Endothelial cell of umbilical vein (primary cell): Measurements from ENCODE around the gene ATP10B. TPM values are rescaled to one million over a fixed set of nuclear protein-coding genes. Genes with fewer than 3 reads are reported as not detected.

Source experiments
- BruUV-seq: library from RNA; stranded (reverse); fragments of 400-500 nt; replicated peaks from 2 replicates; lab custom pipeline; 2021; lab: Mats Ljungman, UMichigan
- CTCF ChIA-PET: fragments of 300-600, 350-600 bp; sonication (Branson Sonifier 250); formaldehyde crosslinking; loops from one replicate; lab custom pipeline; 2021; ENCODE audit warnings: antibody characterized with exemption, inconsistent platforms; lab: Charles Lee
- POLR2A ChIA-PET: fragments of 300-600, 350-600 bp; sonication (Branson Sonifier 250); formaldehyde crosslinking; loops from one replicate; lab custom pipeline; 2021; ENCODE audit warnings: antibody characterized with exemption, inconsistent platforms; lab: Charles Lee
- DNase-seq: peaks from one replicate; pipeline ENCODE4 v3.0.0-alpha.2; 2011; ENCODE audit warnings: low read depth, low spot score
- FAIRE-seq: peaks from 2 replicates; lab custom pipeline; 2011; peaks lifted over from hg19 to GRCh38; lab: Jason Lieb, UNC
- H2AFZ ChIP-seq: 2 replicates; pipeline ENCODE4 v1.6.0; 2012; ENCODE audit warnings: low read depth, low read length, control low read depth, inconsistent platforms
- H3K27ac ChIP-seq: 2 replicates; pipeline ENCODE4 v1.5.1; 2011; ENCODE audit warnings: low read depth, mild to moderate bottlenecking, control low read depth, low read length, moderate library complexity; ENCODE audit not compliant: insufficient read depth
- H3K27me3 ChIP-seq, 2 experiments: 2 replicates each; pipeline versions ENCODE4 v1.6.0 to v1.6.1; 2011; ENCODE audit warnings: low read length in 2 of 2, mixed read lengths in 1 of 2; ENCODE audit not compliant: control insufficient read depth in 2 of 2, insufficient read depth in 2 of 2
- H3K36me3 ChIP-seq, 2 experiments: 2 replicates in 1 of 2; 3 replicates in 1 of 2; pipeline ENCODE4 v1.5.1; 2011; ENCODE audit warnings: low read length in 2 of 2, mild to moderate bottlenecking in 1 of 2, moderate library complexity in 1 of 2; ENCODE audit not compliant: control insufficient read depth in 2 of 2, insufficient read depth in 2 of 2; ENCODE audit errors: extremely low read depth in 1 of 2
- H3K4me1 ChIP-seq: 3 replicates; pipeline ENCODE4 v1.5.1; 2011; ENCODE audit warnings: mild to moderate bottlenecking, low read length; ENCODE audit not compliant: control insufficient read depth, insufficient read depth; ENCODE audit errors: extremely low read depth
- H3K4me2 ChIP-seq: 2 replicates; pipeline ENCODE4 v1.6.1; 2011; ENCODE audit warnings: low read length, control low read depth, mixed read lengths; ENCODE audit not compliant: insufficient read depth
- H3K4me3 ChIP-seq, 3 experiments: fragments of 200-600 bp in 1 of 3; sonication (generic), shearing (Covaris generic) in 1 of 3; replicated peaks in 1 of 3; 2 replicates each; pipeline ENCODE4 v1.5.1; 2011 to 2016; ENCODE audit warnings: control low read depth in 3 of 3, low read length in 3 of 3, mild to moderate bottlenecking in 2 of 3, inconsistent platforms in 1 of 3, low read depth in 1 of 3, moderate library complexity in 1 of 3; ENCODE audit not compliant: insufficient read depth in 1 of 3
- H3K79me2 ChIP-seq: 2 replicates; pipeline ENCODE4 v1.6.0; 2012; ENCODE audit warnings: low read length, inconsistent platforms; ENCODE audit not compliant: control insufficient read depth, insufficient read depth
- H3K9ac ChIP-seq: replicated peaks from 2 replicates; pipeline ENCODE3; 2011; ENCODE audit warnings: low read length, control low read depth; ENCODE audit not compliant: insufficient read depth; ENCODE audit errors: extremely low read depth
- H3K9me1 ChIP-seq: replicated peaks from 3 replicates; pipeline ENCODE4 v1.6.0; 2011; ENCODE audit warnings: mild to moderate bottlenecking, low read length; ENCODE audit not compliant: control insufficient read depth, insufficient read depth; ENCODE audit errors: extremely low read depth
- H3K9me3 ChIP-seq: replicated peaks from 2 replicates; pipeline ENCODE4 v1.5.1; 2012; ENCODE audit warnings: low read length, inconsistent platforms; ENCODE audit not compliant: control insufficient read depth, insufficient read depth
- H4K20me1 ChIP-seq: replicated peaks from 2 replicates; pipeline ENCODE3; 2011; ENCODE audit warnings: mild to moderate bottlenecking, low read length; ENCODE audit not compliant: control insufficient read depth, insufficient read depth; ENCODE audit errors: extremely low read depth
- CTCF ChIP-seq, 2 donors: IDR thresholded peaks; 1 replicate in 1 of 2; 2 replicates in 1 of 2; pipeline ENCODE4 v1.5.1; 2011; ENCODE audit warnings: low read length in 2 of 2, mild to moderate bottlenecking in 2 of 2, moderate library complexity in 2 of 2, control low read depth in 1 of 2, inconsistent platforms in 1 of 2, low read depth in 1 of 2; ENCODE audit not compliant: insufficient read depth in 1 of 2; ENCODE audit errors: extremely low read depth in 1 of 2
- EZH2 ChIP-seq: IDR thresholded peaks from 2 replicates; pipeline ENCODE4 v1.6.1; 2012; ENCODE audit warnings: borderline replicate concordance, low read depth, mild to moderate bottlenecking, moderate library complexity, low read length, inconsistent platforms; ENCODE audit not compliant: severe bottlenecking
- GATA2 ChIP-seq: IDR thresholded peaks from 2 replicates; pipeline ENCODE4 v1.7.0; 2011; ENCODE audit warnings: low read depth, mild to moderate bottlenecking, moderate library complexity, mixed read lengths, low read length; ENCODE audit not compliant: insufficient read length, insufficient read depth
- MYC ChIP-seq: IDR thresholded peaks from one replicate; pipeline ENCODE4 v1.6.1; 2011; ENCODE audit warnings: mild to moderate bottlenecking, low read depth, low read length
- POLR2A ChIP-seq: IDR thresholded peaks from 2 replicates; pipeline ENCODE4 v1.6.1; 2012; ENCODE audit warnings: low read depth, mild to moderate bottlenecking, control low read depth, low read length
- POLR2AphosphoS5 ChIP-seq: IDR thresholded peaks from 2 replicates; pipeline ENCODE4 v1.6.1; 2012; ENCODE audit warnings: low read depth, mild to moderate bottlenecking, control low read depth, low read length, moderate library complexity; ENCODE audit not compliant: insufficient read depth
- dilution Hi-C: fragments of 300-500 bp; cut with MboI; formaldehyde crosslinking; loops from one replicate; pipeline ENCODE4 v1.15.0; 2019; ENCODE audit warnings: low sequenced_read_pairs; ENCODE audit not compliant: extremely low pct_ligation_motif_present
- intact Hi-C: fragments of 100-400 bp; cut with micrococcal nuclease; formaldehyde crosslinking; loops from one replicate; pipeline ENCODE4 v1.10.0; 2022
- polyA plus RNA-seq, 4 experiments: library from polyadenylated mRNA; depleted of rRNA in 3 of 4; stranded (reverse) in 3 of 4; unstranded in 1 of 4; fragments of >200 nt; gene quantifications; 2 replicates each; pipeline versions ENCODE4 v1.2.1 to v1.2.3, GENCODE V29; 2011 to 2012; ENCODE audit warnings: missing spikeins in 1 of 4
- total RNA-seq: library from RNA; stranded (reverse); gene quantifications from 2 replicates; pipeline ENCODE4 v1.2.3, GENCODE V29; 2021

The ATP10B gene
- total and polyA plus RNA-seq, 2 donors (not counting 3 experiments of a cell fraction or from before 2014, with no cell fraction given), result not detected

- BruUV-seq, result no TSS peak
- Histone ChIP-seq H3K79me2 (no peaks in the 10 kb centered on the region), H3K4me2 (no peak overlapping the region), H2AFZ (no peak overlapping the region), H3K27me3 (no peaks in the 10 kb centered on the region), H4K20me1 (no peaks in the 10 kb centered on the region), H3K9me3 (no peaks in the 10 kb centered on the region), H3K27ac (no peak overlapping the region), H3K4me3 (no peak overlapping the region), H3K4me1 (no peaks in the 10 kb centered on the region), H3K9ac (no peak overlapping the region), H3K36me3 (no peaks in the 10 kb centered on the region), H3K9me1 (no peaks in the 10 kb centered on the region)
- intact Hi-C loops, result no loop called here
- no peak for TF ChIP-seq EZH2
- no peak for TF ChIP-seq CTCF (IDR thresholded peaks at IDR 0.05; ENCODE audit: extremely low read depth in 1 of 2, insufficient read depth in 1 of 2, low read depth in 1 of 2, low read length in 2 of 2)
- no peak for TF ChIP-seq POLR2A
- TF ChIP-seq POLR2AphosphoS5, result no peak
- TF ChIP-seq MYC, result no peak
- no peak for TF ChIP-seq GATA2
- CTCF ChIA-PET, result no interaction called here
- POLR2A ChIA-PET, result no interaction called here
- FAIRE-seq (no peak), DNase-seq (no peak)
- dilution Hi-C loops, result no loop called here
Measured at GRCh38 chr5:160618286-160618685, 233.7 kb downstream of the ATP10B start.
